AG04450 (cell line): Measurements from ENCODE around the gene OSCP1. TPM values are rescaled to one million over a fixed set of nuclear protein-coding genes. Genes with fewer than 3 reads are reported as not detected.

ENCODE experiments used
- CTCF ChIA-PET: fragments of 300-600, 350-600 bp; formaldehyde crosslinking; extraction: SDS; loops from one replicate; lab custom pipeline; 2022; ENCODE audit warnings: antibody characterized with exemption, inconsistent platforms; lab: Charles Lee
- POLR2A ChIA-PET: fragments of 350-600 bp; formaldehyde crosslinking; extraction: SDS; loops from one replicate; lab custom pipeline; 2021; ENCODE audit warnings: antibody characterized with exemption, inconsistent platforms; lab: Yijun Ruan, JAX
- DNase-seq: peaks from one replicate; pipeline ENCODE4 v3.0.0-alpha.2; 2011; ENCODE audit warnings: low read depth, low spot score
- H3K27ac ChIP-seq: one replicate; pipeline ENCODE4 v1.5.1; 2012; ENCODE audit warnings: low read depth, low read length, control low read depth
- H3K27me3 ChIP-seq: one replicate; pipeline ENCODE4 v1.6.0; 2012; ENCODE audit warnings: low read length; ENCODE audit not compliant: control insufficient read depth, insufficient read depth
- H3K4me3 ChIP-seq: 2 replicates; pipeline ENCODE4 v1.5.1; 2011; ENCODE audit warnings: mild to moderate bottlenecking, low read depth, low read length, control low read depth
- H3K9me3 ChIP-seq: 2 replicates; pipeline ENCODE4 v1.5.1; 2012; ENCODE audit warnings: low read length; ENCODE audit not compliant: control insufficient read depth, insufficient read depth
- CTCF ChIP-seq: IDR thresholded peaks from 2 replicates; pipeline ENCODE4 v1.5.1; 2011; ENCODE audit warnings: low read depth, low read length, control low read depth, inconsistent platforms
- polyA plus RNA-seq: library from polyadenylated mRNA; depleted of rRNA; stranded (reverse); fragments of >200 nt; gene quantifications from 2 replicates; pipeline ENCODE4 v1.2.3, GENCODE V29; 2011

Gene OSCP1
- polyA plus RNA-seq, 1 experiment = 7.9 TPM

- H3K27ac ChIP-seq = no peak overlapping the region
- CTCF ChIA-PET = interaction anchor here (0.8 to 1.7 kb wide), 4 partner anchors 10 to 262 kb away, joined by 3 to 5 read pairs (median 4); partner anchors contain the start of gene TRAPPC3
- DNase-seq = no peak
- no peak overlapping the region for H3K4me3 ChIP-seq
- POLR2A ChIA-PET = interaction anchor here (0.6 to 0.7 kb wide), 2 partner anchors 14 to 163 kb away, joined by 3 to 10 read pairs; no protein-coding TSS in a partner anchor
- no peaks in the 10 kb centered on the region for H3K27me3 ChIP-seq
- no peaks in the 10 kb centered on the region; the same call in 1 of the 2 replicates for H3K9me3 ChIP-seq
- TF ChIP-seq CTCF = no peak
These were observed 38.3 kb downstream of the OSCP1 start for GRCh38 chr1:36411674-36412648.

- Histone ChIP-seq H3K9me3 (no peaks in the 10 kb centered on the region; the same call in 1 of the 2 replicates), H3K27ac (no peak overlapping the region), H3K27me3 (no peaks in the 10 kb centered on the region), H3K4me3 (no peak overlapping the region)
- POLR2A ChIA-PET = interaction anchor here (1.9 kb wide), 1 partner anchor 22 kb away, joined by 7 read pairs; the partner anchor contains the start of gene STK40
- TF ChIP-seq CTCF = no peak
- no peak for DNase-seq
- CTCF ChIA-PET = interaction anchor here (0.6 to 1.2 kb wide), 5 partner anchors 12 to 108 kb away, joined by 3 to 7 read pairs (median 5); no protein-coding TSS in a partner anchor
These were observed 41.8 kb downstream of the OSCP1 start for GRCh38 chr1:36408479-36408878.

- Histone ChIP-seq H3K27ac (no peak overlapping the region), H3K9me3 (no peaks in the 10 kb centered on the region; the same call in 1 of the 2 replicates), H3K4me3 (no peak overlapping the region), H3K27me3 (no peaks in the 10 kb centered on the region)
- no peak for DNase-seq
- ChIA-PET POLR2A (no interaction called here), CTCF (interaction anchor here (1.4 kb wide), 1 partner anchor 13 kb away, joined by 12 read pairs; no protein-coding TSS in a partner anchor)
- TF ChIP-seq CTCF = no peak
These were observed 43.8 kb downstream of the OSCP1 start for GRCh38 chr1:36406440-36406839.

- Histone ChIP-seq H3K27ac (no peak overlapping the region), H3K27me3 (no peaks in the 10 kb centered on the region), H3K4me3 (no peak overlapping the region), H3K9me3 (no peaks in the 10 kb centered on the region; the same call in 1 of the 2 replicates)
- no peak for DNase-seq
- TF ChIP-seq CTCF = no peak
- ChIA-PET CTCF (no interaction called here), POLR2A (interaction anchor here (0.8 kb wide), 1 partner anchor 16 kb away, joined by 4 read pairs; no protein-coding TSS in a partner anchor)
These were observed 47.8 kb downstream of the OSCP1 start for GRCh38 chr1:36402504-36402890.
